Measurements from ENCODE around the gene UQCR10. TPM values are rescaled to one million over a fixed set of nuclear protein-coding genes. Genes with fewer than 3 reads are reported as not detected.

UQCR10 gene
- total and polyA plus RNA-seq, 2 of the 4 experiments (the other 2 are of a cell fraction) = 103 to 260 TPM

GRCh38 chr22:29724843-29725242 lies 42.3 kb upstream of the UQCR10 start:
- Histone ChIP-seq H2AK9ac (replicated peaks; ENCODE audit: low read depth, low read length, poor library complexity) (no peak overlapping the region), H3K79me1 (ENCODE audit: low read depth in 1 of 2, low read length in 2 of 2) (no peaks in the 10 kb centered on the region), H4K5ac (ENCODE audit: low read depth, low read length) (no peak overlapping the region), H3K4me1 (ENCODE audit: control insufficient read depth, insufficient read depth, low read length) (no peaks in the 10 kb centered on the region; the same call in 1 of the 2 replicates), H2AK5ac (ENCODE audit: low read depth, low read length) (no peak overlapping the region), H4K8ac (ENCODE audit: low read depth in 2 of 2, low read length in 2 of 2) (no peak overlapping the region), H3K18ac (ENCODE audit: low read depth, low read length) (no peak overlapping the region), H3K23ac (ENCODE audit: low read depth, low read length) (no peak overlapping the region), H3K4me3 (ENCODE audit: insufficient read depth, low read depth, low read length) (no peak overlapping the region), H3K14ac (replicated peaks; ENCODE audit: low read depth, low read length) (no peak overlapping the region), H3K9me3 (ENCODE audit: control insufficient read depth, insufficient read depth, low read length) (no peaks in the 10 kb centered on the region), H4K20me1 (ENCODE audit: insufficient read depth, low read length) (peaks cover 3% of the 10 kb centered on the region), H3K4ac (ENCODE audit: low read depth, low read length) (no peak overlapping the region), H2BK20ac (ENCODE audit: low read depth, low read length) (no peak overlapping the region), H4K91ac (ENCODE audit: insufficient read depth, low read depth, low read length) (no peak overlapping the region), H2BK15ac (ENCODE audit: low read depth, low read length) (no peak overlapping the region), H3K56ac (ENCODE audit: extremely low read depth, insufficient read depth, low read length) (no peak overlapping the region), H3K4me2 (ENCODE audit: low read depth, low read length) (no peak overlapping the region), H2BK120ac (ENCODE audit: low read depth, low read length) (no peak overlapping the region), H2AFZ (replicated peaks; ENCODE audit: low read length, poor library complexity) (peak overlapping the region; percentile 48), H2BK5ac (ENCODE audit: low read depth, low read length, poor library complexity, severe bottlenecking) (no peak overlapping the region), H3K27me3 (ENCODE audit: control insufficient read depth, insufficient read depth, low read length) (peaks cover 53% of the 10 kb centered on the region), H3K27ac (ENCODE audit: insufficient read depth, low read length) (no peak overlapping the region), H3K9me1 (ENCODE audit: insufficient read depth, low read length) (no peaks in the 10 kb centered on the region), H3K9ac (ENCODE audit: low read depth, low read length) (no peak overlapping the region), H3K36me3 (ENCODE audit: control insufficient read depth, insufficient read depth, low read length) (no peaks in the 10 kb centered on the region)
- intact Hi-C loops (cut with micrococcal nuclease) (no loop called here), dilution Hi-C loops (cut with HindIII; ENCODE audit: low sequenced_read_pairs, unreplicated experiment) (no loop called here), in situ Hi-C loops (cut with MboI; ENCODE audit: low sequenced_read_pairs) (no loop called here)
- WGBS, 2 experiments (ENCODE audit: extremely low coverage in 2 of 2, insufficient read length in 1 of 2) = no CpG with 5 or more reads among the region's 8 CpGs
- ATAC-seq (ENCODE audit: low read depth) (no peak), DNase-seq (no peak)
- TF ChIP-seq FOS (IDR thresholded peaks at IDR 0.05; ENCODE audit: low read depth, low read length) = no peak
- no peak for TF ChIP-seq RFX5 (IDR thresholded peaks at IDR 0.05; ENCODE audit: low read depth, low read length)
- no TSS peak for BruUV-seq (replicated peaks)
- ChIA-PET CTCF (no interaction called here), POLR2A (ENCODE audit: unreplicated experiment) (interaction anchor here (0.6 kb wide), 1 partner anchor 482 kb away, joined by 3 read pairs; no protein-coding TSS in a partner anchor)
